ENCODE measurements around the gene PODXL2. TPM values are rescaled to one million over a fixed set of nuclear protein-coding genes. Genes with fewer than 3 reads are reported as not detected.

Gene PODXL2
- total RNA-seq, 1 donor from 2014 or later, result 25.7 TPM

- no peak overlapping the region for H3K4me3 Mint-ChIP-seq (ENCODE audit: low read depth)
- no peak for DNase-seq (ENCODE audit: low spot score, unreplicated experiment)
- H3K4me1 Mint-ChIP-seq (ENCODE audit: low read depth), result peaks cover 11% of the 10 kb centered on the region
- no peaks in the 10 kb centered on the region for H3K27me3 Mint-ChIP-seq
- no peaks in the 10 kb centered on the region for H3K36me3 Mint-ChIP-seq (ENCODE audit: insufficient read depth)
- H3K27ac Mint-ChIP-seq, result no peak overlapping the region
- no peak for TF ChIP-seq CTCF (IDR thresholded peaks at IDR 0.05; ENCODE audit: unreplicated experiment)
- no peaks in the 10 kb centered on the region for H3K9me3 Mint-ChIP-seq (ENCODE audit: low read depth)
Measured at GRCh38 chr3:127585813-127586413, 43.1 kb upstream of the PODXL2 start.

GRCh38 chr3:127587876-127588275, 41.1 kb upstream of the PODXL2 start:
- TF ChIP-seq CTCF (IDR thresholded peaks at IDR 0.05; ENCODE audit: unreplicated experiment), result no peak
- H3K36me3 Mint-ChIP-seq (ENCODE audit: insufficient read depth), result no peaks in the 10 kb centered on the region
- H3K27ac Mint-ChIP-seq, result no peak overlapping the region
- H3K27me3 Mint-ChIP-seq, result peaks cover 1% of the 10 kb centered on the region
- peaks cover 16% of the 10 kb centered on the region for H3K4me1 Mint-ChIP-seq (ENCODE audit: low read depth)
- no peaks in the 10 kb centered on the region for H3K9me3 Mint-ChIP-seq (ENCODE audit: low read depth)
- no peak overlapping the region for H3K4me3 Mint-ChIP-seq (ENCODE audit: low read depth)
- DNase-seq (ENCODE audit: low spot score, unreplicated experiment), result no peak

GRCh38 chr3:127588806-127589577, 40.0 kb upstream of the PODXL2 start:
- Mint-ChIP-seq H3K27ac (no peak overlapping the region), H3K36me3 (ENCODE audit: insufficient read depth) (no peaks in the 10 kb centered on the region), H3K4me1 (ENCODE audit: low read depth) (peaks cover 16% of the 10 kb centered on the region), H3K27me3 (peaks cover 3% of the 10 kb centered on the region), H3K9me3 (ENCODE audit: low read depth) (no peaks in the 10 kb centered on the region), H3K4me3 (ENCODE audit: low read depth) (peak overlapping the region; percentile 83)
- TF ChIP-seq CTCF (IDR thresholded peaks at IDR 0.05; ENCODE audit: unreplicated experiment), result no peak
- DNase-seq (ENCODE audit: low spot score, unreplicated experiment), result no peak

- Mint-ChIP-seq H3K4me3 (ENCODE audit: low read depth) (peak overlapping the region; percentile 91), H3K27ac (no peak overlapping the region), H3K4me1 (ENCODE audit: low read depth) (peaks cover 16% of the 10 kb centered on the region), H3K36me3 (ENCODE audit: insufficient read depth) (no peaks in the 10 kb centered on the region), H3K9me3 (ENCODE audit: low read depth) (no peaks in the 10 kb centered on the region), H3K27me3 (peaks cover 3% of the 10 kb centered on the region)
- no peak for TF ChIP-seq CTCF (IDR thresholded peaks at IDR 0.05; ENCODE audit: unreplicated experiment)
- DNase-seq (ENCODE audit: low spot score, unreplicated experiment), result peak; percentile 29
Measured at GRCh38 chr3:127589600-127590281, 39.2 kb upstream of the PODXL2 start.

GRCh38 chr3:127590282-127590592, 38.7 kb upstream of the PODXL2 start:
- no peak for DNase-seq (ENCODE audit: low spot score, unreplicated experiment)
- H3K27ac Mint-ChIP-seq, result peak overlapping the region; percentile 97

More at GRCh38 chr3:127590282-127590592, 38.7 kb upstream of the PODXL2 start:
- Mint-ChIP-seq H3K36me3 (ENCODE audit: insufficient read depth) (no peaks in the 10 kb centered on the region), H3K4me1 (ENCODE audit: low read depth) (peaks cover 16% of the 10 kb centered on the region), H3K9me3 (ENCODE audit: low read depth) (no peaks in the 10 kb centered on the region), H3K4me3 (ENCODE audit: low read depth) (peak overlapping the region; percentile 91), H3K27me3 (peaks cover 5% of the 10 kb centered on the region)
- no peak for TF ChIP-seq CTCF (IDR thresholded peaks at IDR 0.05; ENCODE audit: unreplicated experiment)

All from progenitor cell of endocrine pancreas (in vitro differentiated cells).